K562 (cell line): ENCODE measurements around the gene PHACTR3. TPM values are rescaled to one million over a fixed set of nuclear protein-coding genes. Genes with fewer than 3 reads are reported as not detected.

ENCODE experiments used
- ATAC-seq: fragments of 200-7000 bp; cut with Tn5 transposase; 3 replicates; pipeline ENCODE4 v1.9.1; 2020; ENCODE audit warnings: moderate library complexity
- BruUV-seq: library from RNA; stranded (reverse); fragments of 400-500 nt; replicated peaks from 2 replicates; lab custom pipeline; 2021; lab: Mats Ljungman, UMichigan
- CTCF ChIA-PET: fragments of 300-600 bp; formaldehyde crosslinking; extraction: SDS; loops from one replicate; lab custom pipeline; 2021; ENCODE audit warnings: low intra/inter-chr PET ratio; lab: Yijun Ruan, JAX
- POLR2A ChIA-PET: fragments of 300-600, 350-650 bp; sonication (Branson Sonifier 250); formaldehyde crosslinking; extraction: SDS; loops from one replicate; lab custom pipeline; 2021; ENCODE audit warnings: antibody characterized with exemption, inconsistent platforms; lab: Yijun Ruan, JAX
- DNase-seq, 4 experiments: peaks; one replicate each; pipeline versions ENCODE4 v3.0.0 to v3.0.0-alpha.2; 2011 to 2018; ENCODE audit warnings: low spot score in 3 of 4, mixed read lengths in 3 of 4; ENCODE audit errors: extremely low read depth in 1 of 4
- FAIRE-seq: peaks from 2 replicates; lab custom pipeline; 2011; peaks lifted over from hg19 to GRCh38; lab: Jason Lieb, UNC
- H2AFZ ChIP-seq: 2 replicates; pipeline ENCODE4 v1.6.0; 2011; ENCODE audit warnings: low read depth, low read length, control low read depth, inconsistent platforms
- H3K27ac ChIP-seq: fragments of 200-600 bp; 3 replicates; pipeline ENCODE4 v1.8.0; 2011; ENCODE audit warnings: low read depth, mild to moderate bottlenecking, control low read depth, inconsistent platforms, low read length, moderate library complexity, mixed read lengths; ENCODE audit errors: extremely low read depth
- H3K27me3 ChIP-seq, 2 experiments: fragments of 300-600 bp in 1 of 2; 2 replicates in 1 of 2; 3 replicates in 1 of 2; pipeline versions ENCODE4 v1.6.0 to v1.8.0; 2011; ENCODE audit warnings: inconsistent platforms in 2 of 2, low read length in 2 of 2, mild to moderate bottlenecking in 1 of 2, mixed read lengths in 1 of 2, moderate library complexity in 1 of 2; ENCODE audit not compliant: control insufficient read depth in 2 of 2, insufficient read depth in 2 of 2
- H3K36me3 ChIP-seq: fragments of 300-600 bp; 3 replicates; pipeline ENCODE4 v1.8.0; 2011; ENCODE audit warnings: mild to moderate bottlenecking, low read length, inconsistent platforms; ENCODE audit not compliant: control insufficient read depth, insufficient read depth
- H3K4me1 ChIP-seq, 2 experiments: fragments of 200-600 bp in 1 of 2; replicated peaks in 1 of 2; 2 replicates in 1 of 2; 3 replicates in 1 of 2; pipeline versions ENCODE4 v1.5.1 to v1.8.0; 2011; ENCODE audit warnings: inconsistent platforms in 2 of 2, low read length in 2 of 2, mild to moderate bottlenecking in 1 of 2, mixed read lengths in 1 of 2, moderate library complexity in 1 of 2; ENCODE audit not compliant: control insufficient read depth in 2 of 2, insufficient read depth in 2 of 2
- H3K4me2 ChIP-seq: 2 replicates; pipeline ENCODE4 v1.6.1; 2011; ENCODE audit warnings: low read length, control low read depth, inconsistent platforms, mixed read lengths; ENCODE audit not compliant: insufficient read depth
- H3K4me3 ChIP-seq: fragments of 200-600 bp; sonication (generic), shearing (Covaris generic); 2 replicates; pipeline ENCODE4 v1.5.1; 2016; ENCODE audit warnings: control low read depth, inconsistent platforms
- H3K79me2 ChIP-seq: fragments of 200-600 bp; 3 replicates; pipeline ENCODE4 v1.8.0; 2011; ENCODE audit warnings: low read length, inconsistent platforms; ENCODE audit not compliant: control insufficient read depth, insufficient read depth
- H3K9ac ChIP-seq, 2 experiments: 2 replicates each; pipeline versions ENCODE4 v1.6.0 to v1.6.1; 2011; ENCODE audit warnings: low read depth in 2 of 2, low read length in 2 of 2, control low read depth in 1 of 2, inconsistent platforms in 1 of 2, mild to moderate bottlenecking in 1 of 2, mixed read lengths in 1 of 2; ENCODE audit not compliant: insufficient read depth in 1 of 2
- H3K9me1 ChIP-seq: one replicate; pipeline ENCODE4 v1.6.0; 2011; ENCODE audit warnings: inconsistent platforms, mild to moderate bottlenecking, low read length, moderate library complexity; ENCODE audit not compliant: control insufficient read depth, insufficient read depth
- H3K9me3 ChIP-seq: replicated peaks from 2 replicates; pipeline ENCODE4 v1.5.1; 2011; ENCODE audit warnings: low read depth, low read length, inconsistent platforms; ENCODE audit not compliant: control insufficient read depth, insufficient read depth
- H4K20me1 ChIP-seq: replicated peaks from 2 replicates; pipeline ENCODE4 v1.6.1; 2011; ENCODE audit warnings: low read length, inconsistent platforms, mixed read lengths; ENCODE audit not compliant: control insufficient read depth, insufficient read depth
- BCLAF1 ChIP-seq, 2 experiments: fragments of 450-650 bp in 1 of 2; IDR thresholded peaks; 2 replicates each; pipeline ENCODE4 v1.6.1; 2011 to 2017; ENCODE audit warnings: low read depth in 2 of 2, antibody characterized with exemption in 1 of 2, borderline replicate concordance in 1 of 2, low read length in 1 of 2, mild to moderate bottlenecking in 1 of 2, mixed read lengths in 1 of 2; ENCODE audit not compliant: control insufficient read depth in 1 of 2
- CBX1 ChIP-seq: sonication (generic); IDR thresholded peaks from 2 replicates; pipeline ENCODE4 v1.6.1; 2016; ENCODE audit warnings: antibody characterized with exemption, low read depth, mild to moderate bottlenecking
- KLF10 ChIP-seq: fragments of 250-450 bp; sonication (Bioruptor Pico); IDR thresholded peaks from 2 replicates; pipeline ENCODE4 v1.6.1; 2021; ENCODE audit warnings: matching md5 sums
- POLR2AphosphoS2 ChIP-seq: IDR thresholded peaks from 2 replicates; pipeline ENCODE4 v1.6.1; 2012; ENCODE audit warnings: low read length, improper control_type of control experiment
- ZBED1 ChIP-seq: IDR thresholded peaks from 2 replicates; pipeline ENCODE4 v1.6.1; 2014
- ZNF174 ChIP-seq: fragments of 250-450 bp; sonication (Bioruptor Pico); IDR thresholded peaks from 2 replicates; pipeline ENCODE4 v1.4.0; 2020; ENCODE audit warnings: mild to moderate bottlenecking
- ZNF449 ChIP-seq: fragments of 250-450 bp; sonication (Bioruptor Pico); IDR thresholded peaks from 2 replicates; pipeline ENCODE4 v1.8.0; 2022; ENCODE audit warnings: moderate library complexity, mild to moderate bottlenecking, inconsistent platforms
- ZNF561 ChIP-seq: fragments of 450-650 bp; formaldehyde crosslinking; conservative IDR thresholded peaks from 2 replicates; pipeline ENCODE4 v1.4.0; 2020; ENCODE audit warnings: mild to moderate bottlenecking, moderate library complexity
- WGBS: fragments of 100-300 bp; shearing (Covaris generic); methylation state at CpG from one replicate; pipeline ENCODE4 v1.1.6; 2016; ENCODE audit warnings: low coverage, mixed read lengths; ENCODE audit not compliant: insufficient coverage; ENCODE audit errors: missing lambda C conversion rate; 5-methylcytosine and 5-hydroxymethylcytosine counted together
- in situ Hi-C: fragments of 300-500 bp; cut with MboI; formaldehyde crosslinking; loops from 4 replicates; pipeline ENCODE4 v1.15.0; 2018; ENCODE audit warnings: inconsistent platforms, mixed read lengths
- intact Hi-C: fragments of 100-400 bp; cut with micrococcal nuclease; formaldehyde crosslinking; loops from 2 replicates; pipeline ENCODE4 v1.14.2; 2022
- polyA plus RNA-seq, 8 experiments: library from polyadenylated mRNA; depleted of rRNA in 4 of 8; stranded (reverse) in 5 of 8; unstranded in 3 of 8; fragments of >200 nt; fragmentation: Nextera tagmentation in 2 of 8; fragmentation: Illumina TruSeq in 1 of 8; extraction: Ambion mirVana in 2 of 8; extraction: Trizol in 1 of 8; gene quantifications; 2 replicates each; pipeline versions ENCODE4 v1.2.1 to v1.2.3, GENCODE V29; 2011 to 2014; ENCODE audit warnings: inconsistent platforms in 1 of 8, missing spikeins in 1 of 8
- total RNA-seq, 7 experiments: library from RNA; depleted of rRNA in 6 of 7; stranded (reverse); fragments of >200 nt in 6 of 7; fragmentation: Illumina TruSeq in 2 of 7; extraction: Trizol in 2 of 7; gene quantifications; 2 replicates each; pipeline versions ENCODE4 v1.2.1 to v1.2.3, GENCODE V29; 2011 to 2021; ENCODE audit warnings: low replicate concordance in 1 of 7

Gene PHACTR3
- total and polyA plus RNA-seq, 9 of the 15 experiments (the other 6 are each of a cell fraction or from before 2014, with no cell fraction given), result not detected

- Histone ChIP-seq H3K79me2 (no peaks in the 10 kb centered on the region), H3K36me3 (no peaks in the 10 kb centered on the region), H2AFZ (no peak overlapping the region), H3K27me3 (peaks cover 18 to 49% of the 10 kb centered on the region in 2 experiments; a peak in 3 of 5 replicates), H3K4me2 (no peak overlapping the region), H3K9me1 (no peaks in the 10 kb centered on the region)
- FAIRE-seq, result no peak
- POLR2A ChIA-PET, result interaction anchor here (0.6 kb wide), 1 partner anchor 14 kb away, joined by 3 read pairs; no protein-coding TSS in a partner anchor
- intact Hi-C loops, result no loop called here
- no TSS peak for BruUV-seq
- no peak for TF ChIP-seq ZNF449 (CRISPR knock-in tag)
- no peak for TF ChIP-seq ZNF174 (CRISPR knock-in tag)
- TF ChIP-seq CBX1, result no peak
- TF ChIP-seq BCLAF1 (IDR thresholded peaks at IDR 0.05; ENCODE audit: borderline replicate concordance in 1 of 2, control insufficient read depth in 1 of 2, low read depth in 2 of 2, low read length in 1 of 2), result no peak
- no peak for TF ChIP-seq KLF10 (CRISPR knock-in tag)
- no peak for TF ChIP-seq ZNF561 (CRISPR knock-in tag)
- no peak for TF ChIP-seq ZBED1
- TF ChIP-seq POLR2AphosphoS2, result no peak
- TF ChIP-seq, all 486 proteins: peak for 0
- H3K4me3 ChIP-seq, result no peak overlapping the region
- no peak overlapping the region for H3K9ac ChIP-seq
- no peak overlapping the region for H3K27ac ChIP-seq
- in situ Hi-C loops, result no loop called here
- CTCF ChIA-PET, result no interaction called here
- no peak for ATAC-seq
- H4K20me1 ChIP-seq, result no peaks in the 10 kb centered on the region
- WGBS, result 0% methylated on average over 20 of the region's 26 CpGs
- H3K9me3 ChIP-seq, result no peaks in the 10 kb centered on the region
- no peaks in the 10 kb centered on the region for H3K4me1 ChIP-seq
- DNase-seq, result no peak
These were observed 201.6 kb downstream of the PHACTR3 start for GRCh38 chr20:59805786-59806577.
